ENCODE measurements around the gene GUCA2A.

The GUCA2A gene

GRCh38 chr1:42177541-42177981 lies 13.0 kb upstream of the GUCA2A start:
- peak; percentile 87 for DNase-seq (ENCODE audit: low read depth, low spot score)

- DNase-seq (ENCODE audit: low read depth, low spot score) = peak; percentile 66
These were observed 12.5 kb upstream of the GUCA2A start for GRCh38 chr1:42176902-42177519.

GRCh38 chr1:42175314-42176054 lies 10.9 kb upstream of the GUCA2A start:
- DNase-seq (ENCODE audit: low read depth, low spot score) = no peak

- no peak for DNase-seq (ENCODE audit: low read depth, low spot score)
These were observed 9.6 kb upstream of the GUCA2A start for GRCh38 chr1:42173961-42174735.

GRCh38 chr1:42173155-42173933 lies 8.8 kb upstream of the GUCA2A start:
- DNase-seq (ENCODE audit: low read depth, low spot score) = peak; percentile 74

- DNase-seq (ENCODE audit: low read depth, low spot score) = no peak
These were observed 8.0 kb upstream of the GUCA2A start for GRCh38 chr1:42172381-42173133.

- DNase-seq (ENCODE audit: low read depth, low spot score) = no peak
These were observed 7.2 kb upstream of the GUCA2A start for GRCh38 chr1:42171679-42172266.

- no peak for DNase-seq (ENCODE audit: low read depth, low spot score)
These were observed 6.5 kb upstream of the GUCA2A start for GRCh38 chr1:42170779-42171621.

GRCh38 chr1:42168763-42169162 lies 4.2 kb upstream of the GUCA2A start:
- no peak for DNase-seq (ENCODE audit: low read depth, low spot score)

GRCh38 chr1:42168391-42168670 lies 3.8 kb upstream of the GUCA2A start:
- no peak for DNase-seq (ENCODE audit: low read depth, low spot score)

- no peak for DNase-seq (ENCODE audit: low read depth, low spot score)
These were observed 3.3 kb upstream of the GUCA2A start for GRCh38 chr1:42167611-42168390.

- DNase-seq (ENCODE audit: low read depth, low spot score) = peak; percentile 88
These were observed 1.1 kb upstream of the GUCA2A start for GRCh38 chr1:42165511-42166210.

- no peak for DNase-seq (ENCODE audit: low read depth, low spot score)
These were observed 725 bp downstream of the GUCA2A start for GRCh38 chr1:42163536-42164503.

GRCh38 chr1:42163114-42163513 lies 1.4 kb downstream of the GUCA2A start:
- no peak for DNase-seq (ENCODE audit: low read depth, low spot score)

GRCh38 chr1:42162181-42162580 lies 2.4 kb downstream of the GUCA2A start:
- no peak for DNase-seq (ENCODE audit: low read depth, low spot score)

GRCh38 chr1:42158189-42158588 lies 6.4 kb downstream of the GUCA2A start:
- no peak for DNase-seq (ENCODE audit: low read depth, low spot score)

- no peak for DNase-seq (ENCODE audit: low read depth, low spot score)
These were observed 6.9 kb downstream of the GUCA2A start for GRCh38 chr1:42157667-42158066.

All from astrocyte of the hippocampus (primary cell).